ENCODE measurements around the gene NUMA1. TPM values are rescaled to one million over a fixed set of nuclear protein-coding genes. Genes with fewer than 3 reads are reported as not detected.

The NUMA1 gene
- total and polyA plus RNA-seq, 2 of the 8 experiments (the other 6 are each of a cell fraction or from before 2014, with no cell fraction given) = 101 to 107 TPM

GRCh38 chr11:72114570-72114969 is 34.2 kb upstream of the NUMA1 start:
- POLR2A ChIA-PET (ENCODE audit: partially characterized antibody) = no interaction called here
- 86% methylated on average over 1 of the region's 1 CpG; no CpG with 5 or more reads in 1 of the 2 experiments for WGBS, 2 experiments (ENCODE audit: extremely low coverage in 1 of 2, insufficient coverage in 1 of 2, insufficient read length in 1 of 2, insufficient replicate concordance in 2 of 2, low coverage in 1 of 2, low lambda C conversion rate in 2 of 2, missing lambda C conversion rate in 1 of 2)
- H2AFZ ChIP-seq (ENCODE audit: low read length) = no peak overlapping the region
- TF ChIP-seq NRF1 (IDR thresholded peaks at IDR 0.05; ENCODE audit: low read depth, low read length) = no peak
- TF ChIP-seq SP2 (IDR thresholded peaks at IDR 0.05; ENCODE audit: low read length) = no peak
- no peak for TF ChIP-seq POU5F1 (IDR thresholded peaks at IDR 0.05; ENCODE audit: low read depth, low read length)
- TF ChIP-seq TAF7 (optimal IDR thresholded peaks at IDR 0.05; ENCODE audit: borderline replicate concordance, low read depth, low read length) = no peak
- no peak for TF ChIP-seq RFX5 (IDR thresholded peaks at IDR 0.05; ENCODE audit: borderline replicate concordance, low read depth, low read length)
- no peak for TF ChIP-seq GTF2F1 (IDR thresholded peaks at IDR 0.05; ENCODE audit: borderline replicate concordance, low read depth, low read length)

More at GRCh38 chr11:72114570-72114969, 34.2 kb upstream of the NUMA1 start:
- Histone ChIP-seq H3K27ac (ENCODE audit: low read depth, low read length) (no peak overlapping the region), H2BK15ac (ENCODE audit: low read length) (no peak overlapping the region), H2BK20ac (ENCODE audit: low read length) (no peak overlapping the region), H3K79me2 (ENCODE audit: control insufficient read depth in 1 of 2, insufficient read depth in 2 of 2, low read length in 2 of 2) (no peaks in the 10 kb centered on the region), H3K9me3 (ENCODE audit: insufficient read depth in 2 of 2, low read depth in 1 of 2, low read length in 1 of 2) (no peaks in the 10 kb centered on the region), H4K5ac (ENCODE audit: insufficient read length, low read depth, low read length) (no peak overlapping the region), H3K4me2 (ENCODE audit: insufficient read depth in 1 of 2, low read depth in 2 of 2, low read length in 2 of 2) (no peak overlapping the region), H3K14ac (ENCODE audit: insufficient read length) (no peak overlapping the region), H4K8ac (ENCODE audit: extremely low read depth, insufficient read depth, low read length) (no peak overlapping the region), H2BK12ac (ENCODE audit: low read depth, low read length) (no peak overlapping the region), H4K91ac (replicated peaks; ENCODE audit: insufficient read length, low read length) (no peak overlapping the region), H4K20me1 (replicated peaks in 1 of 2; ENCODE audit: control insufficient read depth in 1 of 2, insufficient read depth in 2 of 2, low read length in 2 of 2) (no peaks in the 10 kb centered on the region), H3K56ac (replicated peaks; ENCODE audit: insufficient read length, low read depth, low read length) (no peak overlapping the region), H3K23ac (ENCODE audit: insufficient read length) (no peak overlapping the region), H3K18ac (ENCODE audit: extremely low read depth, low read length) (no peak overlapping the region), H3K79me1 (ENCODE audit: low read depth, low read length) (no peaks in the 10 kb centered on the region; the same call in 1 of the 2 replicates), H2BK120ac (replicated peaks; ENCODE audit: low read depth, low read length) (no peak overlapping the region), H2AK5ac (ENCODE audit: low read depth, low read length) (no peak overlapping the region), H3K9ac (replicated peaks in 1 of 4; ENCODE audit: extremely low read depth in 1 of 4, low read depth in 3 of 4, low read length in 3 of 4) (no peak overlapping the region), H2BK5ac (ENCODE audit: low read depth, low read length) (no peak overlapping the region), H3K4ac (replicated peaks; ENCODE audit: insufficient read length, low read depth, low read length) (no peak overlapping the region), H3K4me1 (replicated peaks in 1 of 4; ENCODE audit: control insufficient read depth in 3 of 4, insufficient read depth in 4 of 4, low read length in 3 of 4) (peaks cover 0 to 4% (median 0%) of the 10 kb centered on the region in 4 experiments; a peak in 4 of 7 replicates), H3K23me2 (ENCODE audit: low read depth, low read length) (peaks cover 4% of the 10 kb centered on the region), H3K36me3 (ENCODE audit: control insufficient read depth in 2 of 4, insufficient read depth in 4 of 4, low read length in 3 of 4) (no peaks in the 10 kb centered on the region; a peak in 2 of 8 replicates), H3K27me3 (replicated peaks in 1 of 4; ENCODE audit: control insufficient read depth in 3 of 4, extremely low read depth in 1 of 4, insufficient read depth in 3 of 4, low read length in 3 of 4) (peaks cover 0 to 9% (median 2%) of the 10 kb centered on the region in 4 experiments; a peak in 6 of 7 replicates), H3K4me3 (ENCODE audit: extremely low read depth in 1 of 4, insufficient read depth in 2 of 4, low read depth in 3 of 4, low read length in 4 of 4) (no peak overlapping the region)
- FAIRE-seq (no peak), DNase-seq (ENCODE audit: low read depth in 1 of 2, low spot score in 2 of 2) (no peak)
- CTCF ChIA-PET (ENCODE audit: partially characterized antibody) = interaction anchor here (0.6 kb wide), 1 partner anchor 114 kb away, joined by 3 read pairs; no protein-coding TSS in a partner anchor
